ENCODE data around the gene ISX. TPM values are rescaled to one million over a fixed set of nuclear protein-coding genes. Genes with fewer than 3 reads are reported as not detected.
"Not testable (repeated sequence)": the region's sequence is repeated elsewhere in the genome, so short reads cannot be mapped to it uniquely, and the experiment has no call there.

ISX gene
- polyA plus RNA-seq, 1 donor from 2014 or later, result not detected

DNA sequence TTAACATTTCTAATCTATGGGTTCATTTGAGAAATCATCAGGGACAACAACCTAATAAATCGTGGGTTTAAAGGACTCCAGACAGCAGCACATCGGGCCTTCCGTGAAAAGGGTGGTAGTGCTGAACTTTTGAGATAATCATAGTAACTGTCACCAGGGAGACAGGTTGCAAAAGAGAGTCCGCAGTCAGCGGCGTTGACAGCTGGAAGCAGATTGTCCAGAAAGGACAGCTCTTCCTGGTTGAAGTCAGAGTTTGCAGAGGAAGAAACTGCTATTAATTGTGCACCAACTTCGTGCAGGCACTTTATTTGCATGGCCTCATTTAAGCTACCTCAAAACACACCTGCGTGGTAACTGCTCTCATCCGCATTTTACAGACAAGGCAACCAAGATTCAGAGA is 20.5 kb upstream of the ISX start:
- Histone ChIP-seq H3K4me3 (ENCODE audit: low read length) (no peak overlapping the region), H3K27ac (ENCODE audit: low read length) (no peak overlapping the region), H2AFZ (ENCODE audit: low read depth, low read length) (no peak overlapping the region), H3K9me3 (ENCODE audit: low read length) (no peaks in the 10 kb centered on the region), H3K36me3 (ENCODE audit: insufficient read depth, low read length) (no peaks in the 10 kb centered on the region), H3F3A (ENCODE audit: insufficient read depth, low read length, poor library complexity, severe bottlenecking) (no peaks in the 10 kb centered on the region), H3K4me2 (ENCODE audit: low read length) (no peak overlapping the region), H4K20me1 (ENCODE audit: insufficient read depth) (no peaks in the 10 kb centered on the region), H3K79me2 (replicated peaks; ENCODE audit: insufficient read depth, low read length) (no peaks in the 10 kb centered on the region), H3K27me3 (ENCODE audit: insufficient read depth, low read depth, low read length) (no peaks in the 10 kb centered on the region), H3K9ac (ENCODE audit: low read length) (no peak overlapping the region), H3K9me2 (ENCODE audit: insufficient read depth, low read length) (no peaks in the 10 kb centered on the region)
- no peak for TF ChIP-seq RAD21 (conservative IDR thresholded peaks at IDR 0.05)
- TF ChIP-seq, protein P1, sequence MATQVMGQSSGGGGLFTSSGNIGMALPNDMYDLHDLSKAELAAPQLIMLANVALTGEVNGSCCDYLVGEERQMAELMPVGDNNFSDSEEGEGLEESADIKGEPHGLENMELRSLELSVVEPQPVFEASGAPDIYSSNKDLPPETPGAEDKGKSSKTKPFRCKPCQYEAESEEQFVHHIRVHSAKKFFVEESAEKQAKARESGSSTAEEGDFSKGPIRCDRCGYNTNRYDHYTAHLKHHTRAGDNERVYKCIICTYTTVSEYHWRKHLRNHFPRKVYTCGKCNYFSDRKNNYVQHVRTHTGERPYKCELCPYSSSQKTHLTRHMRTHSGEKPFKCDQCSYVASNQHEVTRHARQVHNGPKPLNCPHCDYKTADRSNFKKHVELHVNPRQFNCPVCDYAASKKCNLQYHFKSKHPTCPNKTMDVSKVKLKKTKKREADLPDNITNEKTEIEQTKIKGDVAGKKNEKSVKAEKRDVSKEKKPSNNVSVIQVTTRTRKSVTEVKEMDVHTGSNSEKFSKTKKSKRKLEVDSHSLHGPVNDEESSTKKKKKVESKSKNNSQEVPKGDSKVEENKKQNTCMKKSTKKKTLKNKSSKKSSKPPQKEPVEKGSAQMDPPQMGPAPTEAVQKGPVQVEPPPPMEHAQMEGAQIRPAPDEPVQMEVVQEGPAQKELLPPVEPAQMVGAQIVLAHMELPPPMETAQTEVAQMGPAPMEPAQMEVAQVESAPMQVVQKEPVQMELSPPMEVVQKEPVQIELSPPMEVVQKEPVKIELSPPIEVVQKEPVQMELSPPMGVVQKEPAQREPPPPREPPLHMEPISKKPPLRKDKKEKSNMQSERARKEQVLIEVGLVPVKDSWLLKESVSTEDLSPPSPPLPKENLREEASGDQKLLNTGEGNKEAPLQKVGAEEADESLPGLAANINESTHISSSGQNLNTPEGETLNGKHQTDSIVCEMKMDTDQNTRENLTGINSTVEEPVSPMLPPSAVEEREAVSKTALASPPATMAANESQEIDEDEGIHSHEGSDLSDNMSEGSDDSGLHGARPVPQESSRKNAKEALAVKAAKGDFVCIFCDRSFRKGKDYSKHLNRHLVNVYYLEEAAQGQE (IDR thresholded peaks at IDR 0.05; ENCODE audit: borderline replicate concordance), result no peak
- TF ChIP-seq EZH2 (IDR thresholded peaks at IDR 0.05; ENCODE audit: borderline replicate concordance, insufficient read depth, low read length, poor library complexity, severe bottlenecking), result no peak
- no peak for TF ChIP-seq MXI1 (conservative IDR thresholded peaks at IDR 0.05; ENCODE audit: poor library complexity, severe bottlenecking)
- TF ChIP-seq TAF1 (IDR thresholded peaks at IDR 0.05; ENCODE audit: low read depth), result no peak
- TF ChIP-seq, protein P2, sequence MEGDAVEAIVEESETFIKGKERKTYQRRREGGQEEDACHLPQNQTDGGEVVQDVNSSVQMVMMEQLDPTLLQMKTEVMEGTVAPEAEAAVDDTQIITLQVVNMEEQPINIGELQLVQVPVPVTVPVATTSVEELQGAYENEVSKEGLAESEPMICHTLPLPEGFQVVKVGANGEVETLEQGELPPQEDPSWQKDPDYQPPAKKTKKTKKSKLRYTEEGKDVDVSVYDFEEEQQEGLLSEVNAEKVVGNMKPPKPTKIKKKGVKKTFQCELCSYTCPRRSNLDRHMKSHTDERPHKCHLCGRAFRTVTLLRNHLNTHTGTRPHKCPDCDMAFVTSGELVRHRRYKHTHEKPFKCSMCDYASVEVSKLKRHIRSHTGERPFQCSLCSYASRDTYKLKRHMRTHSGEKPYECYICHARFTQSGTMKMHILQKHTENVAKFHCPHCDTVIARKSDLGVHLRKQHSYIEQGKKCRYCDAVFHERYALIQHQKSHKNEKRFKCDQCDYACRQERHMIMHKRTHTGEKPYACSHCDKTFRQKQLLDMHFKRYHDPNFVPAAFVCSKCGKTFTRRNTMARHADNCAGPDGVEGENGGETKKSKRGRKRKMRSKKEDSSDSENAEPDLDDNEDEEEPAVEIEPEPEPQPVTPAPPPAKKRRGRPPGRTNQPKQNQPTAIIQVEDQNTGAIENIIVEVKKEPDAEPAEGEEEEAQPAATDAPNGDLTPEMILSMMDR (IDR thresholded peaks at IDR 0.05; ENCODE audit: poor library complexity, severe bottlenecking), result no peak
- TF ChIP-seq SMC3 (conservative IDR thresholded peaks at IDR 0.05; ENCODE audit: poor library complexity), result no peak

DNA sequence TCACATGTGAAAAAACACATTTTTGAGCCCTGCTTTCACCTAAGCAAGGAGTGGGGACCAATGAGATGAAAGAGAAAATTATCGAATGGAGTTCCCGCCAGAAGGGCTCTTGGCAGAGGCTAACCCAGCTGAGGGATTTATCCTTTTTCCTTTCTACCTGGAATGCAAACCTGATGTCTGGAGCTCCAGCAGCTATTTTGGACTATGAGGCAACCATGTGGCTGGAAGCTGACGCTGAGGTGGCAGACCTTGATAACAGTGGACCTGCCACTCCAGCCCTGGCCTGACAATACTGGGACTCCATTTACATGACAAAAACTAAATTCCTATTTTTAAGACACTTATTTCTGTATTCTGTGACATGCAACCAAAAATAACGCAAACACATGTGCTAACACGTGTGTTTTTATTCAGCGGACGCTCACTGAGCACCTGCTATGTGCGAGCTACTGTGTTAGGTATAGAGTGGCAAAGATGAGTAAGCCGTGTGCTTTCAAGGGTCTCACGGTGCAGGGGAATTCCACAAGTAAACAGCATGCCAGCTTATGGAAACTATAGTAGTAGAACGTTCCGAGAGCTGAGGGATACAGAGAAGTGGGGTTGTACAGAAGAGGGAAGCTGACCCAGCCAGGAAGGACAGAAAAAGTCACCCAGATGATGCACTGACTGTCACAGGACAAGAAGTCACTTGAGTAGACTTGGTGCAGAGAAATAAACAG is 19.1 kb upstream of the ISX start:
- no peak overlapping the region for H2AFZ ChIP-seq (ENCODE audit: low read depth, low read length)
- H3K9me3 ChIP-seq (ENCODE audit: low read length), result no peaks in the 10 kb centered on the region
- no peak overlapping the region for H3K27ac ChIP-seq (ENCODE audit: low read length)
- H3K4me2 ChIP-seq (ENCODE audit: low read length), result no peak overlapping the region
- no peak overlapping the region for H3K4me3 ChIP-seq (ENCODE audit: low read length)
- no peaks in the 10 kb centered on the region for H3K36me3 ChIP-seq (ENCODE audit: insufficient read depth, low read length)
- H4K20me1 ChIP-seq (ENCODE audit: insufficient read depth), result no peaks in the 10 kb centered on the region
- H3K9me2 ChIP-seq (ENCODE audit: insufficient read depth, low read length), result no peaks in the 10 kb centered on the region
- no peaks in the 10 kb centered on the region for H3K79me2 ChIP-seq (replicated peaks; ENCODE audit: insufficient read depth, low read length)
- TF ChIP-seq SMC3 (conservative IDR thresholded peaks at IDR 0.05; ENCODE audit: poor library complexity) (no peak), EP300 (conservative IDR thresholded peaks at IDR 0.05; ENCODE audit: poor library complexity, severe bottlenecking) (no peak)
- TF ChIP-seq, protein P2 (IDR thresholded peaks at IDR 0.05; ENCODE audit: poor library complexity, severe bottlenecking), result no peak
- H3K27me3 ChIP-seq (ENCODE audit: insufficient read depth, low read depth, low read length), result no peaks in the 10 kb centered on the region
- H3F3A ChIP-seq (ENCODE audit: insufficient read depth, low read length, poor library complexity, severe bottlenecking), result no peaks in the 10 kb centered on the region
- H3K9ac ChIP-seq (ENCODE audit: low read length), result no peak overlapping the region

DNA sequence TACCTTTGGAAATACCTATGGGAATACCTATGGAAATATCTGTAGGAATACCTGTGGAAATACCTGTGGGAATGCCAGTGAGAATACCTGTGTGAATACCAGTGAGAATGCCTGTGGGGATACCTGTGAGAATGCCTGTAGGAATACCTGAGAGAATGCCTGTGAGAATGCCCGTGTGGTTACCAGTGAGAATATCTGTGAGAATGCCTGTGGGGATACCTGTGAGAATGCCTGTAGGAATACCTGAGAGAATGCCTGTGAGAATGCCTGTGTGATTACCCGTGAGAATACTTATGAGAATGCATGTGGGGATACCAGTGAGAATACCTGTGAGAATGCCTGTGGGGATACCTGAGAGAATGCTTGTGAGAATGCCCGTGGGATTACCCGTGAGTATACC is 15.9 kb upstream of the ISX start:
- H3K4me3 ChIP-seq (ENCODE audit: low read length); H3K27ac ChIP-seq (ENCODE audit: low read length); H3K9me3 ChIP-seq (ENCODE audit: low read length); H3K9ac ChIP-seq (ENCODE audit: low read length); H3K36me3 ChIP-seq (ENCODE audit: insufficient read depth, low read length); H3K27me3 ChIP-seq (ENCODE audit: insufficient read depth, low read depth, low read length); H4K20me1 ChIP-seq (ENCODE audit: insufficient read depth); H3F3A ChIP-seq (ENCODE audit: insufficient read depth, low read length, poor library complexity, severe bottlenecking); H3K9me2 ChIP-seq (ENCODE audit: insufficient read depth, low read length); H3K79me2 ChIP-seq (replicated peaks; ENCODE audit: insufficient read depth, low read length); H3K4me2 ChIP-seq (ENCODE audit: low read length); H2AFZ ChIP-seq (ENCODE audit: low read depth, low read length): not testable (repeated sequence)
